Raji (cell line): Measurements from ENCODE around the gene ZFHX2.

Experiments
- POLR2A ChIP-seq: IDR thresholded peaks from 2 replicates; pipeline ENCODE4 v1.6.1; 2011; ENCODE audit warnings: low read depth, low read length, control low read depth; ENCODE audit not compliant: insufficient read depth

The ZFHX2 gene

GRCh38 chr14:23565626-23566025 lies 14.1 kb upstream of the ZFHX2 start:
- 0 out of 2 replicates have a peak, but pooled peaks have one; percentile 9 for TF ChIP-seq POLR2A

- no peak for TF ChIP-seq POLR2A
Observed at GRCh38 chr14:23564876-23565275, 13.3 kb upstream of the ZFHX2 start.

- 0 out of 2 replicates have a peak, but pooled peaks have one; percentile 8 for TF ChIP-seq POLR2A
Observed at GRCh38 chr14:23564181-23564812, 12.7 kb upstream of the ZFHX2 start.

- TF ChIP-seq POLR2A = peak; percentile 4; the same call in 1 of the 2 replicates
Observed at GRCh38 chr14:23563473-23564180, 12.1 kb upstream of the ZFHX2 start.

GRCh38 chr14:23562822-23563472 lies 11.4 kb upstream of the ZFHX2 start:
- 0 out of 2 replicates have a peak, but pooled peaks have one; percentile 18 for TF ChIP-seq POLR2A

GRCh38 chr14:23561873-23562821 lies 10.6 kb upstream of the ZFHX2 start:
- TF ChIP-seq POLR2A = no peak

- peak; percentile 42; the same call in 1 of the 2 replicates for TF ChIP-seq POLR2A
Observed at GRCh38 chr14:23561259-23561658, 9.7 kb upstream of the ZFHX2 start.

GRCh38 chr14:23559926-23560520 lies 8.5 kb upstream of the ZFHX2 start:
- TF ChIP-seq POLR2A = 0 out of 2 replicates have a peak, but pooled peaks have one; percentile 1

GRCh38 chr14:23559010-23559925 lies 7.7 kb upstream of the ZFHX2 start:
- TF ChIP-seq POLR2A = 0 out of 2 replicates have a peak, but pooled peaks have one; percentile 17

GRCh38 chr14:23558346-23559009 lies 6.9 kb upstream of the ZFHX2 start:
- TF ChIP-seq POLR2A = no peak

GRCh38 chr14:23557946-23558345 lies 6.4 kb upstream of the ZFHX2 start:
- TF ChIP-seq POLR2A = no peak

GRCh38 chr14:23557521-23557920 lies 6.0 kb upstream of the ZFHX2 start:
- no peak for TF ChIP-seq POLR2A
